Measurements from ENCODE around the gene RPS6KA2. TPM values are rescaled to one million over a fixed set of nuclear protein-coding genes. Genes with fewer than 3 reads are reported as not detected.

RPS6KA2 gene
- polyA plus RNA-seq, 1 donor (not counting 4 experiments of a cell fraction or from before 2014, with no cell fraction given): 8.2 TPM

DNA sequence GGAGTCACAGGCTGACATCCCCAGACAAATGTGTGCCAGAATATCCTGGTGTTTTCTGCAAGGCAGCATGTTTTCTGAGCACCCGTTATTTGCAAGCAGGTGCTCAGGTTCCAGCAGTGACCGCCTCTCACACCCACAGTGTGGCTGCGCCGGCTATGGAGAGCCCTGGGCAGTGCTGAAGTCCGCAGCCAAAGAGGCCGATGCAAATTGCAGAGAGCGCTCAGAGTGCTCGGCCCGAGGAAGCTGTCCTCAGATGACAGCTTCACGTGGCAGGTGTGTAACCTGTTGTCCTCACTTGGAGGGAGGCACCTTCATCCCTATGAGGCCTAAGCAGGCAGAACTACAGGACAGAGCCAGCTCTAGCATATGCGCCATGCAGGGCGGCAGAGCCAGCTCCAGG lies 220.9 kb downstream of the RPS6KA2 start:
- Histone ChIP-seq H3K27me3 (ENCODE audit: control insufficient read depth, extremely low read depth, insufficient read depth, low read length) (no peaks in the 10 kb centered on the region), H3K9ac (ENCODE audit: control insufficient read depth, extremely low read depth, insufficient read depth, low read length) (no peak overlapping the region), H3K27ac (ENCODE audit: control insufficient read depth, insufficient read depth, low read length) (no peak overlapping the region), H4K20me1 (ENCODE audit: control insufficient read depth, extremely low read depth, insufficient read depth, low read length) (no peaks in the 10 kb centered on the region), H2AFZ (ENCODE audit: control insufficient read depth, low read length) (no peak overlapping the region), H3K36me3 (ENCODE audit: control insufficient read depth in 2 of 2, extremely low read depth in 1 of 2, insufficient read depth in 2 of 2, low read length in 2 of 2) (no peaks in the 10 kb centered on the region), H3K4me3 (ENCODE audit: control insufficient read depth in 2 of 3, extremely low read depth in 1 of 3, insufficient read depth in 2 of 3, low read depth in 1 of 3, low read length in 3 of 3) (no peak overlapping the region), H3K4me2 (ENCODE audit: control insufficient read depth, extremely low read depth, insufficient read depth, low read depth, low read length) (no peak overlapping the region), H3K9me3 (ENCODE audit: control insufficient read depth, low read depth, low read length) (no peaks in the 10 kb centered on the region), H3K9me1 (ENCODE audit: control insufficient read depth, extremely low read depth, insufficient read depth, low read length) (no peaks in the 10 kb centered on the region), H3K4me1 (ENCODE audit: control insufficient read depth, extremely low read depth, insufficient read depth, low read length) (no peaks in the 10 kb centered on the region), H3K79me2 (ENCODE audit: control insufficient read depth, insufficient read depth, low read length) (no peaks in the 10 kb centered on the region)
- FAIRE-seq: no peak
- no peak for DNase-seq (ENCODE audit: low read depth, low spot score)
- TF ChIP-seq EZH2 (IDR thresholded peaks at IDR 0.05; ENCODE audit: low read length): no peak
- TF ChIP-seq, protein P1, sequence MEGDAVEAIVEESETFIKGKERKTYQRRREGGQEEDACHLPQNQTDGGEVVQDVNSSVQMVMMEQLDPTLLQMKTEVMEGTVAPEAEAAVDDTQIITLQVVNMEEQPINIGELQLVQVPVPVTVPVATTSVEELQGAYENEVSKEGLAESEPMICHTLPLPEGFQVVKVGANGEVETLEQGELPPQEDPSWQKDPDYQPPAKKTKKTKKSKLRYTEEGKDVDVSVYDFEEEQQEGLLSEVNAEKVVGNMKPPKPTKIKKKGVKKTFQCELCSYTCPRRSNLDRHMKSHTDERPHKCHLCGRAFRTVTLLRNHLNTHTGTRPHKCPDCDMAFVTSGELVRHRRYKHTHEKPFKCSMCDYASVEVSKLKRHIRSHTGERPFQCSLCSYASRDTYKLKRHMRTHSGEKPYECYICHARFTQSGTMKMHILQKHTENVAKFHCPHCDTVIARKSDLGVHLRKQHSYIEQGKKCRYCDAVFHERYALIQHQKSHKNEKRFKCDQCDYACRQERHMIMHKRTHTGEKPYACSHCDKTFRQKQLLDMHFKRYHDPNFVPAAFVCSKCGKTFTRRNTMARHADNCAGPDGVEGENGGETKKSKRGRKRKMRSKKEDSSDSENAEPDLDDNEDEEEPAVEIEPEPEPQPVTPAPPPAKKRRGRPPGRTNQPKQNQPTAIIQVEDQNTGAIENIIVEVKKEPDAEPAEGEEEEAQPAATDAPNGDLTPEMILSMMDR (optimal IDR thresholded peaks at IDR 0.05 in 1 of 3, IDR thresholded peaks at IDR 0.05 in 1 of 3, conservative IDR thresholded peaks at IDR 0.05 in 1 of 3; ENCODE audit: extremely low read depth in 1 of 3, insufficient read depth in 2 of 3, low read length in 3 of 3): no peak
- dilution Hi-C loops (cut with MboI; ENCODE audit: extremely low pct_ligation_motif_present, low sequenced_read_pairs): no loop called here

DNA sequence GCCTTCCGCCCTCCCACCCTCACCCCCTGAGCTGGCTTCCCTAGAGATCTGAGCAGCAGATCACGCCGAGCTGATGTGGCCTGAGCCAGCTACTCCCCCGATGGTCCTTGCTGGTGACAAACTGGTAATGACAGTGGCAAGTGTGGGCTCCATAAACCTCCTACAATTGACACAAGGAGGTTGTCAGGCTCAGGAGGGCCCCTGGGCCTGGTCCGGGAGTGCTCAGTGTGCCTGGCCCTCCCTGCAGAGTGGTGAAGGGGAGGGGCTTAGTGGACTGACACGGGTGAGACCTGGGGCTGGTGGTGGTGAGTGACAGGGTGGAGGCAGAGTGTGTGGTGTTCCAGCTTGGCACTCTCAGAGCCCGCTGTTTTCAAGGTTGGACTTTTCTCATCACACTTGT lies 221.7 kb downstream of the RPS6KA2 start:
- Histone ChIP-seq H3K79me2 (ENCODE audit: control insufficient read depth, insufficient read depth, low read length) (no peaks in the 10 kb centered on the region), H3K4me1 (ENCODE audit: control insufficient read depth, extremely low read depth, insufficient read depth, low read length) (no peaks in the 10 kb centered on the region), H3K36me3 (ENCODE audit: control insufficient read depth in 2 of 2, extremely low read depth in 1 of 2, insufficient read depth in 2 of 2, low read length in 2 of 2) (no peaks in the 10 kb centered on the region), H2AFZ (ENCODE audit: control insufficient read depth, low read length) (no peak overlapping the region), H3K4me3 (ENCODE audit: control insufficient read depth in 2 of 3, extremely low read depth in 1 of 3, insufficient read depth in 2 of 3, low read depth in 1 of 3, low read length in 3 of 3) (no peak overlapping the region), H4K20me1 (ENCODE audit: control insufficient read depth, extremely low read depth, insufficient read depth, low read length) (no peaks in the 10 kb centered on the region), H3K27ac (ENCODE audit: control insufficient read depth, insufficient read depth, low read length) (no peak overlapping the region), H3K4me2 (ENCODE audit: control insufficient read depth, extremely low read depth, insufficient read depth, low read depth, low read length) (no peak overlapping the region), H3K9ac (ENCODE audit: control insufficient read depth, extremely low read depth, insufficient read depth, low read length) (no peak overlapping the region), H3K9me1 (ENCODE audit: control insufficient read depth, extremely low read depth, insufficient read depth, low read length) (no peaks in the 10 kb centered on the region), H3K9me3 (ENCODE audit: control insufficient read depth, low read depth, low read length) (no peaks in the 10 kb centered on the region), H3K27me3 (ENCODE audit: control insufficient read depth, extremely low read depth, insufficient read depth, low read length) (no peaks in the 10 kb centered on the region)
- dilution Hi-C loops (cut with MboI; ENCODE audit: extremely low pct_ligation_motif_present, low sequenced_read_pairs): no loop called here
- FAIRE-seq (no peak), DNase-seq (ENCODE audit: low read depth, low spot score) (no peak)
- no peak for TF ChIP-seq EZH2 (IDR thresholded peaks at IDR 0.05; ENCODE audit: low read length)
- TF ChIP-seq, protein P1 (optimal IDR thresholded peaks at IDR 0.05 in 1 of 3, IDR thresholded peaks at IDR 0.05 in 1 of 3, conservative IDR thresholded peaks at IDR 0.05 in 1 of 3; ENCODE audit: extremely low read depth in 1 of 3, insufficient read depth in 2 of 3, low read length in 3 of 3): no peak
